Measurements from ENCODE around the gene STK38L. TPM values are rescaled to one million over a fixed set of nuclear protein-coding genes. Genes with fewer than 3 reads are reported as not detected.

The STK38L gene
- total and polyA plus RNA-seq, 9 of the 15 experiments (the other 6 are each of a cell fraction or from before 2014, with no cell fraction given) = 2.6 to 10.7 (median 6.9) TPM

GRCh38 chr12:27342536-27342935 is 98.5 kb downstream of the STK38L start:
- no peak overlapping the region for H2AFZ ChIP-seq (ENCODE audit: low read depth, low read length)
- no peak overlapping the region for H3K4me3 ChIP-seq
- intact Hi-C loops (cut with micrococcal nuclease) (no loop called here), in situ Hi-C loops (cut with MboI) (no loop called here)
- ATAC-seq (no peak), DNase-seq (ENCODE audit: extremely low read depth in 1 of 4, low spot score in 3 of 4) (no peak), FAIRE-seq (no peak)
- H3K4me2 ChIP-seq (ENCODE audit: insufficient read depth, low read length) = no peak overlapping the region
- H3K9ac ChIP-seq (ENCODE audit: insufficient read depth in 1 of 2, low read depth in 2 of 2, low read length in 2 of 2) = no peak overlapping the region
- POLR2A ChIA-PET = no interaction called here
- WGBS (ENCODE audit: insufficient coverage, low coverage, missing lambda C conversion rate) = 0% methylated on average over 2 of the region's 2 CpGs
- H4K20me1 ChIP-seq (replicated peaks; ENCODE audit: control insufficient read depth, insufficient read depth, low read length) = no peaks in the 10 kb centered on the region
- no peaks in the 10 kb centered on the region for H3K4me1 ChIP-seq (replicated peaks in 1 of 2; ENCODE audit: control insufficient read depth in 2 of 2, insufficient read depth in 2 of 2, low read length in 2 of 2)
- H3K27me3 ChIP-seq (ENCODE audit: control insufficient read depth in 2 of 2, insufficient read depth in 2 of 2, low read length in 2 of 2) = no peaks in the 10 kb centered on the region
- no peaks in the 10 kb centered on the region for H3K36me3 ChIP-seq (ENCODE audit: control insufficient read depth, insufficient read depth, low read length)
- no peaks in the 10 kb centered on the region for H3K9me3 ChIP-seq (replicated peaks; ENCODE audit: control insufficient read depth, insufficient read depth, low read depth, low read length)
- no TSS peak for BruUV-seq (replicated peaks)
- no peak overlapping the region for H3K27ac ChIP-seq (ENCODE audit: extremely low read depth, low read depth, low read length)
- CTCF ChIA-PET (ENCODE audit: low intra/inter-chr PET ratio) = no interaction called here
- no peaks in the 10 kb centered on the region for H3K9me1 ChIP-seq (ENCODE audit: control insufficient read depth, insufficient read depth, low read length)
- H3K79me2 ChIP-seq (ENCODE audit: control insufficient read depth, insufficient read depth, low read length) = no peaks in the 10 kb centered on the region
- TF ChIP-seq HDAC6 (IDR thresholded peaks at IDR 0.05; ENCODE audit: low read depth, low read length) (no peak), TAF1 (IDR thresholded peaks at IDR 0.05; ENCODE audit: control insufficient read depth, extremely low read depth, insufficient read depth, low read length, severe bottlenecking) (no peak), MEIS2 (IDR thresholded peaks at IDR 0.05; ENCODE audit: partially characterized antibody) (no peak), RBM14 (IDR thresholded peaks at IDR 0.05; ENCODE audit: borderline replicate concordance, insufficient read depth, low read depth, low read length) (no peak), HNRNPH1 (optimal IDR thresholded peaks at IDR 0.05; ENCODE audit: low read depth, low read length) (no peak)
- TF ChIP-seq, protein P1, sequence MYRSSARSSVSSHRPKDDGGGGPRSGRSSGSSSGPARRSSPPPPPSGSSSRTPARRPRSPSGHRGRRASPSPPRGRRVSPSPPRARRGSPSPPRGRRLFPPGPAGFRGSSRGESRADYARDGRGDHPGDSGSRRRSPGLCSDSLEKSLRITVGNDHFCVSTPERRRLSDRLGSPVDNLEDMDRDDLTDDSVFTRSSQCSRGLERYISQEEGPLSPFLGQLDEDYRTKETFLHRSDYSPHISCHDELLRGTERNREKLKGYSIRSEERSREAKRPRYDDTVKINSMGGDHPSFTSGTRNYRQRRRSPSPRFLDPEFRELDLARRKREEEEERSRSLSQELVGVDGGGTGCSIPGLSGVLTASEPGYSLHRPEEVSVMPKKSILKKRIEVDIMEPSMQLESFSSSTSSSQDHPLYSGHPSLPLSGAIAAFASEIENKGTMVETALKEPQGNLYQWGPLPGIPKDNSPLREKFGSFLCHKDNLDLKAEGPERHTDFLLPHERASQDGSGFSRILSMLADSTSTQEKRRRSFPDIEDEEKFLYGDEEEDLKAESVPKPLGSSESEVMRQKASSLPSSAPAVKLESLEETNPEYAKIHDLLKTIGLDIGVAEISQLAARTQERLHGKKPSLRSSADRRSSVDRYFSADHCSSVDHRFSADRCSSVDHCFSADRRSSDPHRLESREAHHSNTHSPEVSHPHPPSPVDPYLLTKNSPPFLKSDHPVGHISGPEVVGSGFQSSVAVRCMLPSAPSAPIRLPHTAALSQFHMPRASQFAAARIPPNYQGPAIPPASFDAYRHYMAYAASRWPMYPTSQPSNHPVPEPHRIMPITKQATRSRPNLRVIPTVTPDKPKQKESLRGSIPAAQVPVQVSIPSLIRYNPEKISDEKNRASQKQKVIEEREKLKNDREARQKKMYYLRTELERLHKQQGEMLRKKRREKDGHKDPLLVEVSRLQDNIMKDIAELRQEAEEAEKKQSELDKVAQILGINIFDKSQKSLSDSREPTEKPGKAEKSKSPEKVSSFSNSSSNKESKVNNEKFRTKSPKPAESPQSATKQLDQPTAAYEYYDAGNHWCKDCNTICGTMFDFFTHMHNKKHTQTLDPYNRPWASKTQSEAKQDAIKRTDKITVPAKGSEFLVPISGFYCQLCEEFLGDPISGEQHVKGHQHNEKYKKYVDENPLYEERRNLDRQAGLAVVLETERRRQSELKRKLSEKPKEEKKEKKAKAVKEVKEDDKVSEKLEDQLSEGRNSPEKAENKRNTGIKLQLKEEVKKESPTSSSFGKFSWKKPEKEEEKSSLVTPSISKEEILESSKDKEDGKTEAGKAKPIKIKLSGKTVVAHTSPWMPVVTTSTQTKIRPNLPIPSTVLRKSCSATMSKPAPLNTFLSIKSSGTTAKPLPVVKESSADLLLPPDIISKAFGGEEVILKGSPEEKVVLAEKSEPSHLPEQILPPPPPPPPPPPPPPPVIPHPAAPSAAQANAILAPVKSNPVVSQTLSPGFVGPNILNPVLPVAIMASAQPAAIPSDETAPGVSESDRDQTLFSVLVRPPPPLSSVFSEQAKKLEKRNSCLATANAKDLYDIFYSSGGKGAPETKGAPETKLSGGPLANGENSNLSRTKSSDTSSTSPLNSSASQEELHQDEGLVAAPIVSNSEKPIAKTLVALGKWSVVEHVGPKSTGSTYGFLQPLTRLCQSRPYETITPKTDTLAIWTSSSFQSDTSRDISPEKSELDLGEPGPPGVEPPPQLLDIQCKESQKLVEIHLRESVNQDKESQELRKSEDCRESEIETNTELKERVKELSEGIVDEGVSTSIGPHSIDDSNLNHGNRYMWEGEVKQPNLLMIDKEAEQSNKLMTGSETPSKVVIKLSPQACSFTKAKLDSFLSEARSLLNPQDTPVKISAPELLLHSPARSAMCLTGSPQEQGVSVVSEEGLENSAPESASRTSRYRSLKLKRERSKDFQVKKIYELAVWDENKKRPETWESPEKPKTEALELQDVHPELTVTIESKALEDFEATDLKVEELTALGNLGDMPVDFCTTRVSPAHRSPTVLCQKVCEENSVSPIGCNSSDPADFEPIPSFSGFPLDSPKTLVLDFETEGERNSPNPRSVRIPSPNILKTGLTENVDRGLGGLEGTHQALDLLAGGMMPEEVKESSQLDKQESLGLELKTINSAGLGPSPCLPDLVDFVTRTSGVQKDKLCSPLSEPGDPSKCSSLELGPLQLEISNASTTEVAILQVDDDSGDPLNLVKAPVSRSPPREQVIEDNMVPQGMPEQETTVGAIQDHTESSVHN (IDR thresholded peaks at IDR 0.05; ENCODE audit: borderline replicate concordance in 1 of 2, low read depth in 1 of 2) = no peak

All from K562 (cell line).